HepG2 (cell line): ENCODE data around the gene LYZ. TPM values are rescaled to one million over a fixed set of nuclear protein-coding genes. Genes with fewer than 3 reads are reported as not detected.

Source experiments
- ATAC-seq: fragments of 200-7000 bp; cut with Tn5 transposase; 3 replicates; pipeline ENCODE4 v1.9.1; 2020; ENCODE audit warnings: mild to moderate bottlenecking, moderate library complexity
- BruUV-seq: library from RNA; stranded (reverse); fragments of 400-500 nt; replicated peaks from 2 replicates; lab custom pipeline; 2021; lab: Mats Ljungman, UMichigan
- CTCF ChIA-PET: fragments of 300-600 bp; formaldehyde crosslinking; extraction: SDS; loops from one replicate; lab custom pipeline; 2021; ENCODE audit warnings: low total read pairs, inconsistent platforms, low intra/inter-chr PET ratio; lab: Yijun Ruan, JAX
- POLR2A ChIA-PET: fragments of 350-600 bp; sonication (Branson Sonifier 250); formaldehyde crosslinking; loops from one replicate; lab custom pipeline; 2020; ENCODE audit warnings: antibody characterized with exemption, inconsistent platforms; lab: Yijun Ruan, JAX
- DNase-seq: peaks from one replicate; pipeline ENCODE4 v3.0.0-alpha.2; 2015; ENCODE audit warnings: low spot score
- FAIRE-seq: peaks from 3 replicates; lab custom pipeline; 2011; peaks lifted over from hg19 to GRCh38; lab: Jason Lieb, UNC
- H2AFZ ChIP-seq: one replicate; pipeline ENCODE4 v1.6.1; 2011; ENCODE audit warnings: low read length, inconsistent platforms
- H3K27ac ChIP-seq: fragments of 300-600 bp; 3 replicates; pipeline ENCODE4 v1.8.0; 2011; ENCODE audit warnings: mixed run types, mild to moderate bottlenecking, mixed read lengths, low read length, inconsistent platforms; ENCODE audit not compliant: insufficient read depth; ENCODE audit errors: extremely low read length
- H3K27me3 ChIP-seq, 2 experiments: fragments of 200-600 bp in 1 of 2; 2 replicates in 1 of 2; 3 replicates in 1 of 2; pipeline versions ENCODE4 v1.6.0 to v1.8.0; 2011; ENCODE audit warnings: low read length in 2 of 2, mild to moderate bottlenecking in 2 of 2, moderate library complexity in 2 of 2, inconsistent platforms in 1 of 2; ENCODE audit not compliant: insufficient read depth in 2 of 2, control insufficient read depth in 1 of 2
- H3K36me3 ChIP-seq, 2 experiments: fragments of 200-600 bp in 1 of 2; replicated peaks in 1 of 2; 2 replicates in 1 of 2; 3 replicates in 1 of 2; pipeline versions ENCODE4 v1.5.1 to v1.8.0; 2011; ENCODE audit warnings: low read length in 2 of 2, inconsistent platforms in 1 of 2; ENCODE audit not compliant: insufficient read depth in 2 of 2, control insufficient read depth in 1 of 2
- H3K4me1 ChIP-seq: 2 replicates; pipeline ENCODE4 v1.5.1; 2012; ENCODE audit warnings: low read length, inconsistent platforms; ENCODE audit not compliant: insufficient read depth
- H3K4me2 ChIP-seq: 2 replicates; pipeline ENCODE4 v1.6.0; 2011; ENCODE audit warnings: low read depth, low read length, inconsistent platforms
- H3K4me3 ChIP-seq, 3 experiments: fragments of 200-600 bp in 1 of 3; sonication (generic), shearing (Covaris generic) in 1 of 3; replicated peaks in 1 of 3; 2 replicates each; pipeline ENCODE4 v1.5.1; 2011 to 2016; ENCODE audit warnings: low read length in 3 of 3, inconsistent platforms in 2 of 3, low read depth in 2 of 3, mild to moderate bottlenecking in 2 of 3, control low read depth in 1 of 3, mixed read lengths in 1 of 3; ENCODE audit not compliant: insufficient read depth in 1 of 3
- H3K79me2 ChIP-seq: one replicate; pipeline ENCODE4 v1.6.1; 2011; ENCODE audit warnings: low read length, inconsistent platforms; ENCODE audit not compliant: insufficient read depth
- H3K9ac ChIP-seq: 2 replicates; pipeline ENCODE4 v1.6.0; 2011; ENCODE audit warnings: mild to moderate bottlenecking, low read depth, low read length, inconsistent platforms; ENCODE audit not compliant: insufficient read depth
- H3K9me3 ChIP-seq: 2 replicates; pipeline ENCODE4 v1.5.1; 2012; ENCODE audit warnings: mild to moderate bottlenecking, low read length
- H4K20me1 ChIP-seq: 2 replicates; pipeline ENCODE4 v1.6.0; 2011; ENCODE audit warnings: inconsistent platforms, mild to moderate bottlenecking, low read length, moderate library complexity; ENCODE audit not compliant: insufficient read depth
- BRCA1 ChIP-seq: sonication (generic); formaldehyde crosslinking; IDR thresholded peaks from 2 replicates; pipeline ENCODE4 v1.4.0; 2020; ENCODE audit warnings: missing genetic modification reagents
- CCAR2 ChIP-seq: fragments of 200-400 bp; formaldehyde crosslinking; optimal IDR thresholded peaks from 2 replicates; pipeline ENCODE3; 2018; ENCODE audit warnings: low read depth, mild to moderate bottlenecking, low read length, moderate library complexity
- KIAA2018 ChIP-seq: sonication (generic); formaldehyde crosslinking; IDR thresholded peaks from 2 replicates; pipeline ENCODE4 v1.5.0; 2020; ENCODE audit warnings: mild to moderate bottlenecking, missing genetic modification reagents, borderline replicate concordance
- MBD4 ChIP-seq: IDR thresholded peaks from 2 replicates; pipeline ENCODE4 v1.6.1; 2012; ENCODE audit warnings: low read length, inconsistent platforms, borderline replicate concordance
- ONECUT2 ChIP-seq: sonication (generic); formaldehyde crosslinking; IDR thresholded peaks from 2 replicates; pipeline ENCODE4 v1.4.0; 2020; ENCODE audit warnings: missing genetic modification reagents
- POLR2G ChIP-seq: fragments of 200-400 bp; formaldehyde crosslinking; IDR thresholded peaks from 2 replicates; pipeline ENCODE4 v1.6.1; 2018; ENCODE audit warnings: mild to moderate bottlenecking, low read depth, low read length, moderate library complexity
- RBM22 ChIP-seq: fragments of 200-400 bp; formaldehyde crosslinking; optimal IDR thresholded peaks from 2 replicates; pipeline ENCODE3; 2017; ENCODE audit warnings: mild to moderate bottlenecking, low read length, moderate library complexity
- TFDP1 ChIP-seq: IDR thresholded peaks from 2 replicates; pipeline ENCODE4 v1.6.1; 2016; ENCODE audit warnings: missing compliant biosample characterization, missing genetic modification reagents, borderline replicate concordance
- ZC3H4 ChIP-seq: sonication (generic); formaldehyde crosslinking; IDR thresholded peaks from 2 replicates; pipeline ENCODE4 v1.4.0; 2020; ENCODE audit warnings: missing genetic modification reagents, borderline replicate concordance
- ZNF460 ChIP-seq: sonication (generic); formaldehyde crosslinking; IDR thresholded peaks from 2 replicates; pipeline ENCODE4 v1.5.1; 2020; ENCODE audit warnings: missing genetic modification reagents, mild to moderate bottlenecking, borderline replicate concordance
- ZNF775 ChIP-seq: sonication (generic); formaldehyde crosslinking; IDR thresholded peaks from 2 replicates; pipeline ENCODE4 v1.4.0; 2020; ENCODE audit warnings: missing genetic modification reagents, mild to moderate bottlenecking, moderate library complexity, borderline replicate concordance
- WGBS: methylation state at CpG from one replicate; pipeline ENCODE4 v1.1.6; 2017; ENCODE audit warnings: low lambda C conversion rate; 5-methylcytosine and 5-hydroxymethylcytosine counted together
- in situ Hi-C: cut with HindIII; loops from 2 replicates; pipeline ENCODE4 v1.10.0; 2017; ENCODE audit warnings: low pct_unique_long_range_greater_than_20kb; ENCODE audit not compliant: extremely low pct_ligation_motif_present
- intact Hi-C: fragments of 100-400 bp; cut with micrococcal nuclease; formaldehyde crosslinking; loops from one replicate; pipeline ENCODE4 v1.10.0; 2022; ENCODE audit not compliant: unreplicated experiment
- polyA plus RNA-seq, 8 experiments: library from polyadenylated mRNA; depleted of rRNA in 3 of 8; stranded (reverse) in 7 of 8; unstranded in 1 of 8; fragments of >200 nt; fragmentation: Illumina TruSeq in 4 of 8; extraction: Trizol in 4 of 8; gene quantifications; 2 replicates each; pipeline versions ENCODE4 v1.2.1 to v1.2.3, GENCODE V29; 2011 to 2016; ENCODE audit warnings: low read depth in 4 of 8, missing spikeins in 1 of 8, mixed read lengths in 1 of 8; ENCODE audit not compliant: insufficient read depth in 1 of 8
- total RNA-seq, 5 experiments: library from RNA; depleted of rRNA; stranded (reverse); fragments of >200 nt; fragmentation: Illumina TruSeq; extraction: Trizol; gene quantifications; 2 replicates each; pipeline ENCODE4 v1.2.3, GENCODE V29; 2016; ENCODE audit warnings: low read depth in 1 of 5

The LYZ gene
- total and polyA plus RNA-seq, 2 of the 13 experiments (the other 11 are each of a cell fraction or from before 2014, with no cell fraction given) = 1,788 to 2,054 TPM

GRCh38 chr12:69354556-69355187, 6.5 kb downstream of the LYZ start (continued):
- TF ChIP-seq ZNF775 (CRISPR knock-in tag) (no peak), ONECUT2 (0 out of 2 replicates have a peak, but pooled peaks have one; percentile 34), BRCA1 (no peak), TFDP1 (CRISPR knock-in tag) (peak; percentile 66; the same call in 1 of the 2 replicates)

- Histone ChIP-seq H2AFZ (no peak overlapping the region), H3K27me3 (no peaks in the 10 kb centered on the region; a peak in 1 of 5 replicates), H3K9me3 (no peaks in the 10 kb centered on the region), H3K36me3 (peaks cover 0 to 16% of the 10 kb centered on the region in 2 experiments; a peak in 2 of 5 replicates), H3K4me2 (no peak overlapping the region), H3K27ac (no peak overlapping the region), H3K4me3 (no peak overlapping the region), H3K79me2 (peaks cover 18% of the 10 kb centered on the region), H4K20me1 (peaks cover 18% of the 10 kb centered on the region), H3K9ac (no peak overlapping the region), H3K4me1 (peaks cover 50% of the 10 kb centered on the region)
- WGBS = 87% methylated on average over 2 of the region's 2 CpGs
- CTCF ChIA-PET = no interaction called here
- in situ Hi-C loops = loop anchor here (10.0 kb wide), 1 partner anchor 61 kb away; no protein-coding TSS in a partner anchor
- DNase-seq (no peak), FAIRE-seq (no peak), ATAC-seq (no peak)
- BruUV-seq = no TSS peak
- POLR2A ChIA-PET = interaction anchor here (1.0 to 1.4 kb wide), 2 partner anchors 13 to 23 kb away, joined by 3 to 16 read pairs; no protein-coding TSS in a partner anchor
- intact Hi-C loops = loop anchor here (5.0 kb wide), 1 partner anchor 232 kb away; the partner anchor contains the start of gene CCT2
- TF ChIP-seq POLR2G = peak; percentile 70
- TF ChIP-seq ZC3H4 = peak; percentile 63; the same call in 1 of the 2 replicates
- TF ChIP-seq KIAA2018 (CRISPR knock-in tag) = no peak
- peak; percentile 84 for TF ChIP-seq CCAR2
- TF ChIP-seq MBD4 = peak; percentile 0; the same call in 1 of the 2 replicates
- peak; percentile 39 for TF ChIP-seq RBM22
- TF ChIP-seq ZNF460 (CRISPR knock-in tag) = no peak
Measured at GRCh38 chr12:69355363-69356028, 7.3 kb downstream of the LYZ start.
